Progenitor cell of endocrine pancreas (in vitro differentiated cells): Measurements from ENCODE around the gene DMAC2L. TPM values are rescaled to one million over a fixed set of nuclear protein-coding genes. Genes with fewer than 3 reads are reported as not detected.
"Not testable (repeated sequence)": the region's sequence is repeated elsewhere in the genome, so short reads cannot be mapped to it uniquely, and the experiment has no call there.

Experiments
- DNase-seq: peaks from one replicate; pipeline ENCODE4 v3.0.0; 2021; ENCODE audit warnings: low spot score; ENCODE audit not compliant: unreplicated experiment
- H3K27ac Mint-ChIP-seq: 2 replicates; pipeline ENCODE4 v1.8.0; 2021; ENCODE audit warnings: mild to moderate bottlenecking, moderate library complexity, mixed read lengths
- H3K27me3 Mint-ChIP-seq: 2 replicates; pipeline ENCODE4 v1.8.0; 2021; ENCODE audit warnings: mixed read lengths
- H3K36me3 Mint-ChIP-seq: 2 replicates; pipeline ENCODE4 v1.8.0; 2022; ENCODE audit warnings: mixed read lengths; ENCODE audit not compliant: insufficient read depth
- H3K4me1 Mint-ChIP-seq: 2 replicates; pipeline ENCODE4 v1.8.0; 2021; ENCODE audit warnings: low read depth, mixed read lengths
- H3K4me3 Mint-ChIP-seq: 2 replicates; pipeline ENCODE4 v1.8.0; 2021; ENCODE audit warnings: low read depth, mild to moderate bottlenecking, moderate library complexity, mixed read lengths
- H3K9me3 Mint-ChIP-seq: 2 replicates; pipeline ENCODE4 v1.8.0; 2021; ENCODE audit warnings: low read depth, mixed read lengths
- CTCF ChIP-seq: fragments of 200-600 bp; sonication (generic); IDR thresholded peaks from one replicate; pipeline ENCODE4 v1.5.0; 2021; ENCODE audit warnings: antibody characterized with exemption, mild to moderate bottlenecking; ENCODE audit not compliant: unreplicated experiment
- total RNA-seq: library from RNA; stranded (reverse); gene quantifications from 2 replicates; pipeline ENCODE4 v1.2.1, GENCODE V29; 2021

DMAC2L gene
- total RNA-seq, 1 donor from 2014 or later = 19.6 TPM

- Mint-ChIP-seq H3K4me3 (peak overlapping the region; percentile 89), H3K27ac (peak overlapping the region; percentile 99), H3K36me3 (peaks cover 28% of the 10 kb centered on the region), H3K9me3 (peaks cover 17% of the 10 kb centered on the region), H3K4me1 (peaks cover 16% of the 10 kb centered on the region), H3K27me3 (no peaks in the 10 kb centered on the region)
- no peak for DNase-seq
- no peak for TF ChIP-seq CTCF
Observed at GRCh38 chr14:50312734-50313054, 570 bp downstream of the DMAC2L start.

GRCh38 chr14:50314098-50314497 is 2.0 kb downstream of the DMAC2L start:
- peak overlapping the region; percentile 19 for H3K4me3 Mint-ChIP-seq
- peaks cover 15% of the 10 kb centered on the region for H3K4me1 Mint-ChIP-seq
- not testable (repeated sequence) for H3K27ac Mint-ChIP-seq, DNase-seq, H3K27me3 Mint-ChIP-seq
- peaks cover 28% of the 10 kb centered on the region for H3K36me3 Mint-ChIP-seq
- peaks cover 17% of the 10 kb centered on the region for H3K9me3 Mint-ChIP-seq

GRCh38 chr14:50318031-50318626 is 6.0 kb downstream of the DMAC2L start:
- peaks cover 5% of the 10 kb centered on the region for H3K4me1 Mint-ChIP-seq
- no peak overlapping the region for H3K4me3 Mint-ChIP-seq
- DNase-seq = no peak
- peaks cover 17% of the 10 kb centered on the region for H3K9me3 Mint-ChIP-seq
- H3K36me3 Mint-ChIP-seq = peaks cover 27% of the 10 kb centered on the region
- no peak overlapping the region for H3K27ac Mint-ChIP-seq
- peak; percentile 68 for TF ChIP-seq CTCF
- H3K27me3 Mint-ChIP-seq = no peaks in the 10 kb centered on the region

- H3K9me3 Mint-ChIP-seq = peaks cover 11% of the 10 kb centered on the region
- no peaks in the 10 kb centered on the region for H3K27me3 Mint-ChIP-seq
- no peak for TF ChIP-seq CTCF
- DNase-seq = no peak
- H3K4me3 Mint-ChIP-seq = no peak overlapping the region
- H3K36me3 Mint-ChIP-seq = peaks cover 20% of the 10 kb centered on the region
- no peaks in the 10 kb centered on the region for H3K4me1 Mint-ChIP-seq
- no peak overlapping the region for H3K27ac Mint-ChIP-seq
Observed at GRCh38 chr14:50319293-50319692, 7.2 kb downstream of the DMAC2L start.

GRCh38 chr14:50319721-50320120 is 7.6 kb downstream of the DMAC2L start:
- peaks cover 21% of the 10 kb centered on the region for H3K36me3 Mint-ChIP-seq
- H3K9me3 Mint-ChIP-seq = peaks cover 10% of the 10 kb centered on the region
- no peak overlapping the region for H3K27ac Mint-ChIP-seq
- no peaks in the 10 kb centered on the region for H3K4me1 Mint-ChIP-seq
- TF ChIP-seq CTCF = no peak
- DNase-seq = no peak
- no peaks in the 10 kb centered on the region for H3K27me3 Mint-ChIP-seq
- no peak overlapping the region for H3K4me3 Mint-ChIP-seq

GRCh38 chr14:50320283-50320682 is 8.2 kb downstream of the DMAC2L start:
- Mint-ChIP-seq H3K27me3 (no peaks in the 10 kb centered on the region), H3K9me3 (peaks cover 10% of the 10 kb centered on the region), H3K36me3 (peaks cover 20% of the 10 kb centered on the region), H3K4me1 (no peaks in the 10 kb centered on the region), H3K4me3 (no peak overlapping the region), H3K27ac (no peak overlapping the region)
- no peak for DNase-seq
- TF ChIP-seq CTCF = no peak
